COR-L47 (cell line): ENCODE data around the gene CCDC85C.

Experiments used
- DNase-seq: peaks from one replicate; lab custom pipeline; 2025; lab: John Stamatoyannopoulos, UW

Gene CCDC85C

DNA sequence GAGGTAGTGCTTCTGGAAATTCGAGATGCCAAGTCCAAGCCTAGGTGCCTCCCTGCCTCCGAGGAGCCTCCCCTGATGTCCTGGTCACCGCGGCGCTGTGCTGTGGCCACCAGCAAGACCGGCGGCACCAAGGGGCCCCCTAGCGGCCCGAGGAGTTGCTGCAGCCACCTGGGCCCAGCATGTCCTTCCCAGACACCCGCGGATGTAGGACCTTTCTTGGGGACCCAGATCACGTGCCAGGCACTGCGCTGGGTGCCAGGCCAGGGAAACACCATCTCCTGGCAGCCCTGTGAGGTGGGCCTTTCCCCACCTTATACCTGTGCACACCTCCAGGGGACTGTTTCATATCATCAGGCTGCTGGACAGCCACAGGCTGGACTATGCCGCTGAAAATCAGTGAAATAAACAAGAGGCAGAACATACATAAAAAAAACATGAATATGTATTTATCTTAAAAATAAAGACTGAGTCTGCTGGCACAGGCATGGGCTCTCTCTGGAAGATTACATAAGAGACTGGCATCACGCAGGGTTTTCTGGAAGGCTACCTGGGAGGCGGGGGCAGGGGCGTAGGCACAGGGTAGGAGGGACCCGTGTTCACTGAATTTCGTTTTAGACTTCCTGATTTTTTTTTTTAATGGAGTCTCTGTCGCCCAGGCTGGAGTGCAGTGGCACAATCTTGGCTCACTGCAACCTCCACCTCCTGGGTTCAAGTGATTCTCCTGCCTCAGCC lies 25.0 kb upstream of the CCDC85C start:
- DNase-seq: peak; percentile 84

DNA sequence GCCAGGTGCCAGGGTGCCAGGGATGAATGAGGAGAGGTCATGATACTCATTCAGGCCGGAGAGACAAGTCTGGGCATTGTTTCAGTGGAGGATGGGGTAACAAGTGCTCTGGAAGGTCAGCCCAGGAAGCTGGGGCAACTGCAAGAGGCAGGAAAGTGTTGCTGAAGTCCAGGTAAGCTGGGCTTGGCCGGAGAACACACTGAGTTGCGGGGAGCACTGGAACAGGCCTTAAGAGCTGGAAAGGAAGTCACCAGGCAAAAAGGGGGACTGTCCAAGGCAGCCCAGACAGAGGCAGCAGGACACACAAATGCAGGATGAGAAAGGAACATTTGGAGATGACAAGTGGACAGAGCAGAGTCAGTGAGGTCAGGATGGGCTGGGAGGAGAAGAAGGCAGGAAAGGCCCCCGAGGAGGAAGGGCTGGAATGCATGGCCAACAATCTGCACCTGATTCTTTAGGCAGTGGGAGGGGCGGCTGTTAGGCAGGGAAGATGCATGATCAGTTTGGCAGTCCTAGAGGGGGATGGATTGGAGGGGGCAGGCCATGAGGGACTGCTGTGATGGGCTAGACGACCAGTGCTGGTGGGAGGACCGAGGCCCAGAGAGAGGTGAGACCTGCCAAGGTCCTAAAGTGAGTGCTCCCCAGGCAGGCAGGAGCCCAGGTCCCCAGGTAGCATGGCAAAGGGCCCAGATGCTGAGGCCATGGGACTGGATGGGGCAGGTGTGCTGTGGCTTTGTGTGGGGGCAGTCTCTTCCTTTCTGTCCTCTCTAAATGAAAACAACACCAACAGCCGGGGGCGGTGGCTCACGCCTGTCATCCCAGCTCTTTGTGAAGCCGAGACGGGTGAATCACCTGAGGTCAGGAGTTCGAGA lies 23.7 kb upstream of the CCDC85C start:
- DNase-seq: no peak

DNA sequence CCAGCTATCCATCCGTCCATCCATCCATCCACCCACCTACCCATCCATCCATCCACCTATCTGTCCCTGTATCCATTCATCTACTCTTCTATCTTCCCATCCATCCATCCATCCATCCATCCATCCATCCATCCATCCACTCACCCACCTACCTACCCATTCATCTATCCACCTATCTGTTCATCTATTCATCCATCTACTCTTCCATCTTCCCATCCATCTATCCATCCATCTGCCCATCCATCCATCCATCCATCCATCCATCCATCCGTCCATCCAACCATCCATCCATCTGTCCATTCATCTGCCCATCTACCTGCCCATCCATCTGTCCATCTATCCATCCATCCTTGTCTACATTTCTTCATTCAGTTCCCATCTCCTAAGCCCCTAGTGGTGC lies 23.1 kb upstream of the CCDC85C start:
- DNase-seq: no peak

DNA sequence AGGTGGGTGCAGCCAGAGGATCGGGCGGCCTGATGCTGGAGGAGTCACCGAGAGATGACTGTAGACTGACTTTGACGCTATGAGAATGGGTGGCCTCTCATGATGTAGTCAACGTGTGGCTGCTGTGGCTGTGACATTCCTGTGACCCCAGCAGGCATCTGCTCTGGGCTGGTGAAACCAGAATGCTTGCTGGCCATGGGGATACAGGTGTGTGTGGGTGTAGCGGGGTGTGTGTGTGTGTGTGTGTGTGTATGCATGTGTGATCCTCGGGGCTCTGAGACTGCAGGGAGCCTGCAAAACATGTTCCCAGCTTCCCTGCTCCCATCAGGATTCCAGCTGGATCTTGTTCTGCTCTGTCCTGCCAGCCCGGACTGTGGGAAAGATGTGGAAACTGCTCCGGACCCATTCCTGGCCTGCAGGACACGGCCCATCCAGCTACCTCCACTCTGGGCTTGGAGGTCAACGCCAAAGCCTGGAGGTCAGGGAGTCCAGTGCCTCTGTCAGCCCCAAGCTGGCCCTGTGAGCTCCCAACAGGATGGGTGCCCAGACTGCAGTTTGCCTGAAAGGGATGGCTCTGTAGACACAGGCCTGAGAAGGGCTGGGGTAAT lies 22.1 kb upstream of the CCDC85C start:
- DNase-seq: no peak

DNA sequence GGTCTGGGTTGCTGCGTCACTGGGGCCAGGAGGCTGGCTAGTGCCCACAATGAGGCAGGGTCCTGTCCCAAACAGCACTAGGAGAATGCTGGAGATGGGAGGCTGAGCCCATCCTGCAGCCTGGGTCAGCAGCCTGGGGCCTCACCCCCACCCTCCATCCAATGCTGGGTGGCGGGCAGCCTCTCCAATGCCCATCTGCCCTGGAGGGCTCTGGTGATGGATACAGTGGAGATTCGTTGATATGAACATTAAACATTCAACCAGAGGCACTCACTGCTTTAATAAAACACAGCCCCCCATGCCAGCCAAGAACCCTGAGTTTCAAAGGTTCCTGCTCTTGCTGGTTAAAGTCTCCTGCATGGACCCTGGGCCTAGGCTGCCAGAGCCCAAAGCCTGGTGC lies 21.5 kb upstream of the CCDC85C start:
- DNase-seq: no peak

DNA sequence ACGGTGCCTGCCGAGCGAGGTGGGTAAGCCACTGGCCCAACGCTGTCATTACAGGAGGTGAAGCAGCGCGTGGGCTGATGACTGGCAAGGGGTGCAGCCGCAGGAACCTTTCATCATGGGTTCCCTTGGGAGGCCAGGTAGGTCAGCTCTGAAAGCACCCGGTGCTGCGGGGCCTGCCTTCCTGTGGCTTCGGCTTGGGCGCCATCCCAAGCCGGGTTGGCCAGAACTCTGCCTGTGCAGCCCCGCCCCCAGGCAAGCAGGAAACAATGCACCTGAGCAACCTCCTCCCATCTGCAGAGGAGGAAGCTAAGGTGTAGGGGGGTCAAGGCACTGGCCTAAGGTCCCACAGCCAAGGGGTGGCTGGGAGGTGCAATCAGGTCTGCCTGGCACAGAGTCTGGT lies 21.0 kb upstream of the CCDC85C start:
- DNase-seq: no peak

DNA sequence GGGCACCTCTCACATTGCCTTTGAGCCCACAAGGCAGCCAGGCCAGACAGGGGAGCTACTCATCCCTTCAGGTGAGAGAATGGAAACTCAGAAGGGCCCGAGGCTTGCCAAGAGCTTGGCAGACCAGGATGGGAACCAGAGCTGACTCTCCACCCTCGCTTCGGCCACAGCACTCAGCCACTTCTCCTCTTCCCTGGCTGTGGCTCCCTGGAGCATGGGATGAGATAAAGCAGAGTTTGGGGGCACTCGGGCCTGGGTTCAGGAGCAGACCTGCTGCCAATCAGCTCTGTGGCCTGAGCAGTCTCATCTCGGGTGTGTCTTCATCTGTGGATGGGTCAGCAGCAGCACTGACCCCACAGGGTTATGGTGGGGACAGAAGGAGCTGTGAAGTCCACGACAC lies 20.0 kb upstream of the CCDC85C start:
- no peak for DNase-seq

DNA sequence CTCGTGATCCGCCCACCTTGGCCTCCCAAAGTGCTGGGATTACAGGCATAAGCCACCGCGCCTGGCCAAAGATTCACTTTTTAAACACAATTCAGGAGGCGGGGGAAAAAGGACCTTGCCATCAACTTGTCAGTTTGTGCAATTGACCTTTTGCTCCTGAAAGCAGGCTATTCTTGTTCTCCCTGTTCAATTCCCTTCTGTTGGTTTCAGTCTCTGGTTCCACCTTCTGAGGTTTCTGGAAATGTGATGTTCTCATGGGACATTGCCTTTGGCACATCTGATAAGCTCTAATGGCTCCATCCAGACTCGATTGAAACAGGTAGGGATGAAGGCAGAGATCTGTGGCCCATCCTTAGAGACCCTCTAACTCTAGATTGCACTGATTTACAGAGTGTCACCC lies 17.9 kb upstream of the CCDC85C start:
- DNase-seq: no peak

DNA sequence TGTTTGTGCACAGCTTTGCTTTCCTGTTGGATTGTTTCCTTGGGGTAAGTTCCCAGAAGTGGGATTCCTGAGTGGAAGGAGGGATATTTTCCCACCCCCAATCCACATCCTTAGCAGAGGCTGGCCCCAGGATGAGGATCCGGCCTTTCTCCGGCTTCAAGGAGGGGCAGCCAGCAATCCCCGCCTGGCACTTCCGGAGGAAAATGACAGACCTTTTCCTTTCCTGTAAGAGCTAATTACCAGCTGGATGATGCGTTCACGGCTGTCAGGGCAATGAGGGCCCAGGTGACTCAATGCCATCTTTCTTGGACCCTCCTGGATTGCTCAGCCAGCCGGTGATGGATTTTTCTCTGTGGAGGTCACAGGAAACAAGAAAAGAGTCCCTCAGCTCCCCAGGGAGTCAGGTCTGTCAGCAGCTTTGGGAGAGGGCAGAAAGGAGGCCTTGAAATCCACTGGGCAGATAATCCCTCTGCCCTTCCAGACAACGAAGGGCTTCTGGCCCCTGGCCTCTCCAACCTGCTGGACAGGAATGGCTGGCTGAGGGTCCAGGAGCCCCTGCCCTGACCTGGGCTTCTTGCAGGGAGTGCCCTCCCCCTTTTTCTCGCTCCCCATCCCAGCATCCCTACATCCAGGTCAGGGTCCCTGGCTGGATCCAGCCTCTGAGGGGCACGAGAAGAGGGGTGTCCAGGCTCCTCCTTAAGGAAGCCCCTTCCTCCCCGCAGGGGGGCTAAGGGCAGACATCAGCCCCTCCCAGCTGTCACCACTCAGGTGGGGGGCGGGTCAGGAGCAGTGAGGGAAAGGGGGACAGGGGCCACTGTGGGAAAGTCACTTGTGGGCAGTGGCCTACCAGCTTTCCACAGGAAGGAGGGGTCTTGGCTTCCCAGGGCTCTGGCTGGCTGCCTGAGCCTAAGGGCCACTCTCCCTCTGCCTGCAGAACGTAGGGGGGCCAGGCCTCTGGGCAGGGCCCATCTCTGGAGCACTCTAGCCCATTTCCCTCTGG lies 16.1 kb upstream of the CCDC85C start:
- DNase-seq: peak; percentile 43

DNA sequence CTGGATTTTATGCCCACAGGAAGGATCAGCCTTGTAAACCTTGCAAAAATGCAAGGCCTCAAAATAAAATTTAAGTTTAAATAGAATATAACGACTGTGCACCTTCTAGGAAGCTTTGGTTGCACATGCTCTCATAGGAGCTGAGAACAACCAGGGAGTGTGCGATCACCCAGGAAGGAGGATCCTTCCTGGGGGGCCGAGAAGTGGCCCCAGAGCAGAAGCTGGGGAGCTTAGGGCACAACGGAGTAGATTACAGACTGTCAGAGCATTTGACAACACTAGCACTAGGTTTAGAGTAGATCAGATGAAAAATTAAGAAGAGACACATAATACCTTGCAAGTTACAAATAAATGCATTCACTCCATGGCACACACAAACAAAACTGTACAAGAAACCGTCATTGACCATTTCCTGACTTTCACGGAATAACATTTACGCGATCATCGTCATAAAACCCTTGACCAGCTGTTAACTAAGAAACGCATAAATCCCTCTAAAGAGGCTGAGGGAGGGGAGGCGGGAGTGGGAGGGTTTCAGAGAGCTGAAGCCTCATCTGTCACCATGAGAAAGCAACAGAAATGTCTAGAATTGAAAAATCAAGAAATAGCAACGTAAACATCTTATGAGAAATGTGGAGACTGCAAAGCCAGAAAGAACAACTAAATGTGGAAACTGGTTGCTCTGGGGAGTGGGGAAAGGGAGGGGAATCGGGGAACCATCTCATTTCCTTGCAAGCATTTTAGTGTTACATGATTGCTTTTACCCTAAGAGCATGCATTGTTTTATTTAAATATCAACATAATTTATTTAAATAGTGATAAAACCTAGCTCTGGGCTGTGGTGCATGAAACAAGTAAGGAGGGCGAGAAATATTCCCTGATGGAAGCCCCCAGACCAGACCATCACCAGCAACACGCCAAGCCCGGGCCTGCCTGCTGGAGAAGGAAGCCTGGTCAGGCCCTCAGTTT lies 13.1 kb upstream of the CCDC85C start:
- DNase-seq: no peak

DNA sequence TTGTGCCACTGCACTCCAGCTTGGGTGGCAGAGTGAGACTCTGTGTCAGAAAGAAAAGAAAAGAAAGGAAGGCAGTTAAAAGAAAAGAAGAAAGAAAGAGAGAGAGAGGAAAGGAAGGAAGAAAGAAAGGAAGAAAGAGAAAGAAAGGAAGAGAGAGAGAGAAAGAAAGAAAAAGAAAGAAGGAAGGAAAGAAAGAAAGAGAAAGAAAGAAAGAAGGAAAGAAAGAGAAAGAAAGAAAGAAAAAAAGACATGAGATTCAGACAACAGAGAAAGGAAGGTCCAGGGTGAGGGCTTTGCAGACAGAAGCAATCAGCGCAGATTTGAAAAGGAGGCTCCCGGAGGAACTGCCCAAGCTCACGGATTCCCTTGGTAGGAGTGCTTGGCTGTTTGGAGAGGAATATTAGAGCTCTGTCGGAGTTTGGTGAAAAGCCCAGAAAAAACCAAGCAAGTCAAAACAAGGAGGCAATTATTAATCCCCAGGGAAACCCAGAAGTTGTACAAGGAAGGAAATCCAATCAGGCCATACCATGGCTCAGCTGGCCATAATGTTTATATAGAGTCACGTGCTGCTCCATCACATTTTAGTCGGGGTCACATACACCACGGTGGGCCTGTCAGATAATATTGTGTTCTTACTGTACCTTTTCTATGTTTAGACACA lies 11.6 kb upstream of the CCDC85C start:
- DNase-seq: no peak

DNA sequence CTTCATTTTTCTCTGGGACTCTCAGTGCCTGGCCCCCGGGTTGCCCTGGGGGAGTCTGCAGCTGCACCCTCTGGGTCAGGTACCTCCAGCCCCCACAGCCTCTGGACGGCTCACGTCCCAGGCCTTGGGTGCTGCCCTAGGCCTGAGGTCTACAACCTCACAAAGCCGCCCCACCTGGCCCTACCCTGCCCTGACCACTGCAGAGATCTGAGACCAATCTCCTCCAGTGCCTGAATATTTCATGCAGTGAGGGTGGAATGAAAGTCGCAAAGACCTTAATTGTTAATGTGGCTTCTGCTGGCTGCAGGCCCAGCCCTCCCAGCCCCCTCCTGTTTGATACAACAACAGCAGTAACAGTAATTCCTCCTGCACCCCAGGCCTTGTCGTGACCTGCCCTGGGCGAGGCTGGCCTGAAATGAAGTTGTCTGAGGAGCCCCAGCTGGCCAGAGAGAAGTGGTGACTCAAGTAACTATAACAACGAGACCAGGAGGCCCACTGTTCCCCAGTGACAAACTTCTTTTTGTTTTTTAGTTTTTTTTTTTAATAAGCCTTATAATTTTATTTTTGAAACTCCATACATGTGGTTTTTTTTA lies 8.8 kb upstream of the CCDC85C start:
- DNase-seq: peak; percentile 31

DNA sequence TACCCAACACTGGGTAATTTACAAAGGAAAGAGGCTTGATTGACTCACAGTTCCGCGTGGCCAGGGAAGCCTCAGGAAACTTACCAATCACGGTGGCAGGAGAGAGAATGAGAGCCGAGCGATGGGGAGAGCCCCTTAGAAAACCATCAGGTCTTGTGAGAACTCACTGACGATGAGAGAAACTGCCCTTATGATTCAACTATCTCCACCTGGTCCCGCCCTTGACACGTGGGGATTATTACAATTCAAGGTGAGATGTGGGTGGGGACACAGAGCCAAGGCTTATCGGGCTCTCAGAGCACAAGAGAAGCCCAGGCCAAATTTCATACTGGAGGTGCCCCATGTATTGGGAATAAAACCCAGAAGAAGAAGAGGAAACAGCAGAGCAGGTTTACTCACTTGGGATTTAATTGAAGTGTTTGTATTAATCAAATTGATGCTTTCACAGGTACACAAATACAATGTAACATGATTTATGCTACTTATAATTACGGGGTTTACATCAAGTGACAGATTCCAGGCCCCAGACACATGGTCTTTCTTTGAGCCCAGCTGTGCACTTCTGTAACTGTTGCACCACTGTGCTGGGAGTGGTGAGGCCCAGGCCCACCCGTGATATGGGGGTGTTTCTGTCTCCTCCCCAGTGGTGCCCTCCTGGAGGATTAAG lies 8.2 kb upstream of the CCDC85C start:
- DNase-seq: peak; percentile 63

DNA sequence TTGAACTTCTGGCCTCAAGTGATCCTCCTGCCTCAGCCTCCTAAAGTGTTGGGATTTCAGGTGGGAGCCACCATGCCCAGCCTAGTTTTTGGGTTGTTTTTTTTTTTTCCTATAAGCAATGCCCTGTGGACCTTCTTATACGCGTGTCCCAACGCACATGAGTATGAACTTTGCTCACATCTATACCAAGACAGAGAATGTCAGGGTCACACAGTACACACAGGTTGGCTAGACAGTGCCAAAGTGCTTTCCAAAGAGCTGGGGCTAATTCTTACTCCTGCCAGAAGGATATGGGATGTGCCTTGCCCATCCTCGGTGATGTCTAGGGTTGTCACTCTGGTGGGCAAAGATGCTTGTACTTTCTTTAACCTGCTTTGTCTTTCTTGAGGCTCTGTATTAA lies 7.6 kb upstream of the CCDC85C start:
- DNase-seq: no peak

DNA sequence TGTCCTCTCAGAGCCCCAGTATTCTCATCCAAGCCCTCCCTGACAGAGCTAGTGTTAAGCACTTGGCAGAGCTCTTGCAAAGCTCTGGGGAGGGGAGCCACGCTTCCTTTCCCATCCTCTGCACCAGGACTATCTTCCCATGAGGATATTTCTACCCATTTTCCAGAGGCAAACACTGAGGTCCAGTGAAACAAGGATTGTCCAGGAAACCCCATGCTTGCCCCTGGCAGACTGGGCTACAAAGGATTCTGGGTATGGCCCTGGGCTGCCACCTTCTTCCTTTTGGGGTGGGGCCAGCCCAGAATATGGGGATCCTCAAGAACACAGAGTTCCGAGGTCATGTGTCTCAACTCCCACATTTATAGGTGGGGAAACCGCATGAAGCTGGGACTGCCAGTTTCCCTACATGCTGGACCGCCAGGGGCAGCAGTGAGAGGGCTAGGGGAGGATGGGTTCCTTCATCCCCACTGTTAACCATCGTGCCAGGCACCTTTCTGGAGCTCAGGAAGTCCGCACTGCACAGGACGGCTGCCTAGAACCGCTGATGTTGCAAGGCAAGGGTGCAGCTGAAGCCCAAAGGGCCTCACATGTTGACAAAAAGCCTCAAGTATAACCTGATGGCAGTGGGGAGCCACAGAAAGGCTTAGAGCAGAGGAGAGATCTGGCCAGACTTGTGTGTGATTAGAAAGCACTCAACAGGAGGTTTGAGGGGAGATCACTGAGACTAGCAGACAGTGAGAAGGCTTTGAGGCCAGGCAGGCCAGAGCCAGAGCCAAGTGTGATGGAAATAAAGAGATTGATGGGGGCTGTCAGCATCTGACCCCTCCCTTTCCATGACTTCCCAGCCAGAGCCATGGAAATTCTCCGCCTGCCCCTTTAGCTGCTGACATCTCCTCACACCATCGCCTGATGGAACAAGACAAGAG lies 5.5 kb upstream of the CCDC85C start:
- no peak for DNase-seq

DNA sequence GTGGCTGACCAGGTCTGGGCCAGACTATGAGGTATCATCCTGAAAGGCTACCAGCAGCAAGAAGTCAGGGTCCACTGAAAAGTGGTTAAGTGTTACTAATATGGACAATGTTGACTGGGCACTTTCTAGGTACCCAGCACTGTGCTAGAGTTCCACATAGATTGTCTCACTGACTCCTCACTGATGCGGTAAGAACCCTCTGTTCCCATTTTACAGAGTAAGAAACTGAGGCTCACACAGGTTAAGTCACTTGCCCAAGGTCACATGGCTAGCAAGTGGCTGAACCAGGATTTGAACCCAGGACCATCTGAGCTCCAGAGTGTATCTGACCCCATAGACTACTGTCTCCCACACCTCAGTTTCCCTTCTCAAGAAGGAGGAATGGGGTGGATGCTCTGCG lies 4.6 kb upstream of the CCDC85C start:
- no peak for DNase-seq

DNA sequence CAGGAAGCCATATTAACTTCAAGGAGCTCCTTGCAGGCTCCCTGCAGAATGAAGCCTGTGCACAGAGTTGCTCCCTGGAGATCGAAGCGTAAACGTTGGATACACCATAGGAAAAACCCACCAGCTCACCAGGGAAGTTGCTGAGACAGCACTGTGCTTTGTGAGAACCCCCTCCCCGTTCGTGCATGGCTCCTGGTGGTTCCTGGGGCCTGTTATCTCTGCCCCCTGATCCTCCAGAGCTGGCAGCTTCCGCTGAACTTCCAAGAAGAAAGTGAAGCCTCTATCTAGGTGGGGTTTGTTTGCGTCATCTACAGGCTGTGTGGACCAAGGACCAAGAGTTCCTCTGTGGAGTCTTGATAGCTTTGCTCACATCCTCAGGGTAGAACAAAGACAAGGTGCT lies 2.4 kb upstream of the CCDC85C start:
- no peak for DNase-seq
